Suprapubic skin (tissue), 4 donors: ENCODE measurements around the gene NT5C3A. TPM values are rescaled to one million over a fixed set of nuclear protein-coding genes. Genes with fewer than 3 reads are reported as not detected.

Experiments
- DNase-seq, 2 donors: peaks; one replicate each; pipeline ENCODE4 v3.0.0-alpha.2; 2019; ENCODE audit warnings: low spot score in 2 of 2
- H3K27ac ChIP-seq: fragments of 200-600 bp; sonication (generic); one replicate; pipeline ENCODE4 v1.5.1; 2019
- H3K27me3 ChIP-seq: fragments of 200-600 bp; sonication (generic); one replicate; pipeline ENCODE4 v1.5.1; 2019
- H3K36me3 ChIP-seq: fragments of 200-600 bp; sonication (generic); one replicate; pipeline ENCODE4 v1.5.1; 2019
- H3K4me1 ChIP-seq: fragments of 200-600 bp; sonication (generic); one replicate; pipeline ENCODE4 v1.5.1; 2019
- H3K4me3 ChIP-seq: fragments of 200-600 bp; sonication (generic); one replicate; pipeline ENCODE4 v1.5.1; 2019; ENCODE audit warnings: mild to moderate bottlenecking
- H3K9me3 ChIP-seq: fragments of 200-600 bp; sonication (generic); one replicate; pipeline ENCODE4 v1.5.1; 2019
- CTCF ChIP-seq, 2 donors: fragments of 200-600 bp in 1 of 2; fragments of 450-650 bp in 1 of 2; sonication (generic) in 1 of 2; IDR thresholded peaks; one replicate each; pipeline ENCODE4 v1.5.1; 2016 to 2019; ENCODE audit warnings: antibody characterized with exemption in 2 of 2, mild to moderate bottlenecking in 1 of 2, moderate library complexity in 1 of 2
- EP300 ChIP-seq: sonication (generic); formaldehyde crosslinking; IDR thresholded peaks from one replicate; pipeline ENCODE4 v1.6.1; 2017; ENCODE audit warnings: antibody characterized with exemption
- POLR2A ChIP-seq, 2 donors: fragments of 450-650 bp; IDR thresholded peaks; one replicate each; pipeline ENCODE4 v1.6.1; 2017; ENCODE audit warnings: antibody characterized with exemption in 2 of 2, mild to moderate bottlenecking in 2 of 2, moderate library complexity in 2 of 2
- POLR2AphosphoS5 ChIP-seq, 3 donors: sonication (generic); formaldehyde crosslinking; IDR thresholded peaks; one replicate each; pipeline ENCODE4 v1.6.1; 2017; ENCODE audit warnings: antibody characterized with exemption in 3 of 3
- WGBS: methylation state at CpG from one replicate; pipeline ENCODE4 v1.1.5; 2018; 5-methylcytosine and 5-hydroxymethylcytosine counted together
- total RNA-seq, 4 donors: library from RNA; depleted of rRNA; stranded (reverse); fragments of >200 nt; gene quantifications; one replicate each; pipeline ENCODE4 v1.1.0, GENCODE V29; 2016

The NT5C3A gene
- total RNA-seq, 4 donors from 2014 or later: 26.3 to 51.9 (median 37.2) TPM

- no peaks in the 10 kb centered on the region for H3K36me3 ChIP-seq
- no peak for DNase-seq
- no peak overlapping the region for H3K4me3 ChIP-seq
- no peak overlapping the region for H3K27ac ChIP-seq
- H3K27me3 ChIP-seq: no peaks in the 10 kb centered on the region
- H3K4me1 ChIP-seq: peaks cover 10% of the 10 kb centered on the region
- WGBS: 83% methylated on average over 1 of the region's 1 CpG
- TF ChIP-seq CTCF (IDR thresholded peaks at IDR 0.05): no peak
- TF ChIP-seq POLR2A (IDR thresholded peaks at IDR 0.05): no peak
- no peak for TF ChIP-seq POLR2AphosphoS5 (IDR thresholded peaks at IDR 0.05)
- TF ChIP-seq EP300: no peak
- peaks cover 6% of the 10 kb centered on the region for H3K9me3 ChIP-seq
Measured at GRCh38 chr7:33066771-33067170, 4.2 kb upstream of the NT5C3A start.

DNA sequence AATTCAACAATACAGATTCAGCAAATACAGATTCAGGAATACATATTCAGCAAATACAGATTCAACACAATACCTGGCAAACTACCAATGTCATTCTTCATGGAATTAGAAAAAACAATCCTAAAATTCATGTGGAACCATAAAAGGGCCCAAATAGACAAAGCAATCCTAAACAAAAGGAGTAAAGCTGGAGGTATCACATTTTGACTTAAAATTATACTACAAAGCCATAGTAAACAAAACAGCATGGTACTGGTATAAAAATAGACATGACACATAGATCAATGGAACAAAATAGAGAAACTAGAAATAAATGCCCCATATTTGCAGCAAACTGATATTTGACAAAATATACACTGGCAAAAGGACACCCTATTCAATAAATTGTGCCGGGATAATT is 3.4 kb upstream of the NT5C3A start:
- TF ChIP-seq POLR2A (IDR thresholded peaks at IDR 0.05) (no peak), EP300 (no peak), POLR2AphosphoS5 (IDR thresholded peaks at IDR 0.05) (no peak), CTCF (IDR thresholded peaks at IDR 0.05) (no peak)
- H3K4me3 ChIP-seq: no peak overlapping the region
- H3K4me1 ChIP-seq: peaks cover 18% of the 10 kb centered on the region
- H3K9me3 ChIP-seq: peaks cover 6% of the 10 kb centered on the region
- 97% methylated on average over 1 of the region's 1 CpG for WGBS
- H3K27me3 ChIP-seq: no peaks in the 10 kb centered on the region
- no peaks in the 10 kb centered on the region for H3K36me3 ChIP-seq
- no peak overlapping the region for H3K27ac ChIP-seq
- no peak for DNase-seq

DNA sequence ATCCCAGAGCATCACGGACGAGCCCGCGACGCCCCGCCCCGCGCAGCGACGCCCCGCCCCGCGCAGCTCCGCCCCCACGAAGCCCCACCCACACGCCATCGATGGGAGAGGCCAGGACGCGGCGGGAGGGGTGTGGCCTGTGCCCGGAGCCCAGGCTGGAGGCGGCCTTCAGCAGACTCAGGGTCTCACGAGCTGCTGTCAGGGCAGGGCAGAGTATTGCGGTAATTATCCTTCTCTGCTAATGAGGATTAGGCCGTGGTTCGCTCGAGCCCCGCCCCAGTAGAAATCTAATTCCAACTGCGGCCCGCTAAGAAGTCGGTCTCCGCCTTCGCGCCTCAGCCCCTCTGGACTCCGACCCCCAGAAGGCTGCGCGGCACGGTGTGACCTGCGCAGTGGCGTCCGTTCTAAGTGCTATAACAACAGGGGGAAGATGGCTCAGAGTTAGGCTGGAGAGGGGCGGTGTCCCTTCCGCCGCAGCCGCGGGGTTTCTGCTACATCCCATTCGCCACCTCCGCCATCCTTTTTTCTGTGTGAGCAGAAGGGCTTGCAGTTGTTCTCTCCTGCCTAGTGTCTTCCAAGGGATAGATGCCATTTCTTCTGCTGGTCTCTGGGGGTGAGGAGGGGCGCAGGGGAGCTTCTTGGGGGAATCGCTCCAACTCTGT is 337 bp upstream of the NT5C3A start:
- TF ChIP-seq POLR2AphosphoS5 (IDR thresholded peaks at IDR 0.05) (peak in 1 of 3 donors; percentile 22), CTCF (IDR thresholded peaks at IDR 0.05) (no peak), POLR2A (IDR thresholded peaks at IDR 0.05) (peak in 1 of 2 donors; percentile 61)
- Histone ChIP-seq H3K27me3 (no peaks in the 10 kb centered on the region), H3K4me3 (peak overlapping the region; percentile 66), H3K4me1 (peaks cover 40% of the 10 kb centered on the region), H3K27ac (peak overlapping the region; percentile 93), H3K36me3 (no peaks in the 10 kb centered on the region), H3K9me3 (peaks cover 6% of the 10 kb centered on the region)
- peak; percentile 94 to 95 for DNase-seq
- WGBS: under 1% methylated on average over 22 of the region's 50 CpGs

DNA sequence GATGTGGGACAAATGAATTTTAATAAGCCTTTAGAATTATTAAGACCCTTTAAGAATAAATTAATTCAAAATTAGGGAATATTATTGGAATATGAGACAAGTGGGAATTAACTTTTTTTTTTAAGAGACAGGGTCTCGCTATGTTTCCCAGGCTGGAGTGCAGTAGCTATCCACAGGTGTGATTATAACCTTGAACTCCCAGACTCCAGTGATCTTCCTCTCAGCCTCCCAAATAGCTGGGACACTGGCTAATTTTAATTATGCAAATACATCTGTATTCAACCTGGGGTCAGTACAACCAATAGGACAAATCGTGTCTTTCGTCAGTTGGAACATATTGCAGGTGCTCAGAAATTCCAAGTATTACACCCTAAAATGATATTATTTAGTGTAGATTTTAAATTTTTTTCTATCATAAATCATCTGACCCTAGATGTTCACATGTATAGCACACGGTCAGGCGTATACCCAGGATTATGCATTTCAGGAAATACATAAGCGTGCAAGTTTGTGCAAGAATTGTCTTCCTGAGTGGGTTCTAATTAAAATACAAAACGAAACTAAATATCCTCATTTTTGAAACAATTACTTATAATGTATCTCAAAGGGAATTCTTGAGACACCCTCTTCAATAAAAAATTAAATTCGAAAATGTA is 1.2 kb downstream of the NT5C3A start:
- no peak overlapping the region for H3K27ac ChIP-seq
- H3K4me1 ChIP-seq: peaks cover 40% of the 10 kb centered on the region
- H3K36me3 ChIP-seq: no peaks in the 10 kb centered on the region
- H3K27me3 ChIP-seq: no peaks in the 10 kb centered on the region
- peak overlapping the region; percentile 66 for H3K4me3 ChIP-seq
- peaks cover 6% of the 10 kb centered on the region for H3K9me3 ChIP-seq
- WGBS: 22% methylated on average over 8 of the region's 8 CpGs
- DNase-seq: no peak
- no peak for TF ChIP-seq EP300
- TF ChIP-seq POLR2AphosphoS5 (IDR thresholded peaks at IDR 0.05): no peak
- no peak for TF ChIP-seq POLR2A (IDR thresholded peaks at IDR 0.05)
- no peak for TF ChIP-seq CTCF (IDR thresholded peaks at IDR 0.05)

GRCh38 chr7:33059635-33060034 is 2.9 kb downstream of the NT5C3A start:
- H3K36me3 ChIP-seq: no peaks in the 10 kb centered on the region
- no peaks in the 10 kb centered on the region for H3K9me3 ChIP-seq
- no peak for TF ChIP-seq POLR2A (IDR thresholded peaks at IDR 0.05)
- no peak for TF ChIP-seq CTCF (IDR thresholded peaks at IDR 0.05)
- TF ChIP-seq EP300: no peak
- no peak for TF ChIP-seq POLR2AphosphoS5 (IDR thresholded peaks at IDR 0.05)
- no peaks in the 10 kb centered on the region for H3K27me3 ChIP-seq
- H3K4me1 ChIP-seq: peaks cover 40% of the 10 kb centered on the region
- no peak for DNase-seq
- no peak overlapping the region for H3K27ac ChIP-seq
- WGBS: 93% methylated on average over 4 of the region's 4 CpGs
- H3K4me3 ChIP-seq: no peak overlapping the region
